NCI-H1694 (cell line): ENCODE results near the gene CCL4.
"Not testable (repeated sequence)": the region's sequence is repeated elsewhere in the genome, so short reads cannot be mapped to it uniquely, and the experiment has no call there.

Experiments used
- DNase-seq: peaks from one replicate; lab custom pipeline; 2025; lab: John Stamatoyannopoulos, UW

CCL4 gene

GRCh38 chr17:36087897-36088572, 15.6 kb upstream of the CCL4 start:
- DNase-seq, result not testable (repeated sequence)

- no peak for DNase-seq
These were observed 14.8 kb upstream of the CCL4 start for GRCh38 chr17:36088670-36089338.

GRCh38 chr17:36089339-36089865, 14.2 kb upstream of the CCL4 start:
- no peak for DNase-seq

- DNase-seq, result no peak
These were observed 13.5 kb upstream of the CCL4 start, which contains the start of gene CCL3 for GRCh38 chr17:36089888-36090836. Gene CCL3 (minus strand): TSS chr17:36090143. CDS start chr17:36090058, 85 bp downstream.

- DNase-seq, result no peak
These were observed 11.4 kb upstream of the CCL4 start for GRCh38 chr17:36092230-36092629.

GRCh38 chr17:36092715-36093114, 10.9 kb upstream of the CCL4 start:
- DNase-seq, result not testable (repeated sequence)

- no peak for DNase-seq
These were observed 9.4 kb upstream of the CCL4 start for GRCh38 chr17:36094232-36094631.

GRCh38 chr17:36094746-36095145, 8.9 kb upstream of the CCL4 start:
- DNase-seq, result no peak

GRCh38 chr17:36095992-36096391, 7.6 kb upstream of the CCL4 start:
- no peak for DNase-seq

- not testable (repeated sequence) for DNase-seq
These were observed 4.6 kb upstream of the CCL4 start for GRCh38 chr17:36099004-36099403.

- DNase-seq, result not testable (repeated sequence)
These were observed 619 bp downstream of the CCL4 start for GRCh38 chr17:36104246-36104645.

GRCh38 chr17:36104701-36105181, 1.1 kb downstream of the CCL4 start:
- no peak for DNase-seq

- DNase-seq, result no peak
These were observed 2.3 kb downstream of the CCL4 start for GRCh38 chr17:36105781-36106492.

- no peak for DNase-seq
These were observed 2.8 kb downstream of the CCL4 start for GRCh38 chr17:36106493-36106835.

GRCh38 chr17:36107660-36108059, 4.0 kb downstream of the CCL4 start:
- DNase-seq, result no peak

- DNase-seq, result not testable (repeated sequence)
These were observed 4.6 kb downstream of the CCL4 start for GRCh38 chr17:36108265-36108664.

- no peak for DNase-seq
These were observed 7.5 kb downstream of the CCL4 start for GRCh38 chr17:36111068-36111490.

- DNase-seq, result no peak
These were observed 8.9 kb downstream of the CCL4 start for GRCh38 chr17:36112572-36112971.

- not testable (repeated sequence) for DNase-seq
These were observed 9.5 kb downstream of the CCL4 start for GRCh38 chr17:36113131-36113530.

- not testable (repeated sequence) for DNase-seq
These were observed 11.5 kb downstream of the CCL4 start for GRCh38 chr17:36114971-36115648.

- DNase-seq, result not testable (repeated sequence)
These were observed 12.0 kb downstream of the CCL4 start for GRCh38 chr17:36115649-36115977.
